ENCODE measurements around the gene DRAM2.

Gene DRAM2

DNA sequence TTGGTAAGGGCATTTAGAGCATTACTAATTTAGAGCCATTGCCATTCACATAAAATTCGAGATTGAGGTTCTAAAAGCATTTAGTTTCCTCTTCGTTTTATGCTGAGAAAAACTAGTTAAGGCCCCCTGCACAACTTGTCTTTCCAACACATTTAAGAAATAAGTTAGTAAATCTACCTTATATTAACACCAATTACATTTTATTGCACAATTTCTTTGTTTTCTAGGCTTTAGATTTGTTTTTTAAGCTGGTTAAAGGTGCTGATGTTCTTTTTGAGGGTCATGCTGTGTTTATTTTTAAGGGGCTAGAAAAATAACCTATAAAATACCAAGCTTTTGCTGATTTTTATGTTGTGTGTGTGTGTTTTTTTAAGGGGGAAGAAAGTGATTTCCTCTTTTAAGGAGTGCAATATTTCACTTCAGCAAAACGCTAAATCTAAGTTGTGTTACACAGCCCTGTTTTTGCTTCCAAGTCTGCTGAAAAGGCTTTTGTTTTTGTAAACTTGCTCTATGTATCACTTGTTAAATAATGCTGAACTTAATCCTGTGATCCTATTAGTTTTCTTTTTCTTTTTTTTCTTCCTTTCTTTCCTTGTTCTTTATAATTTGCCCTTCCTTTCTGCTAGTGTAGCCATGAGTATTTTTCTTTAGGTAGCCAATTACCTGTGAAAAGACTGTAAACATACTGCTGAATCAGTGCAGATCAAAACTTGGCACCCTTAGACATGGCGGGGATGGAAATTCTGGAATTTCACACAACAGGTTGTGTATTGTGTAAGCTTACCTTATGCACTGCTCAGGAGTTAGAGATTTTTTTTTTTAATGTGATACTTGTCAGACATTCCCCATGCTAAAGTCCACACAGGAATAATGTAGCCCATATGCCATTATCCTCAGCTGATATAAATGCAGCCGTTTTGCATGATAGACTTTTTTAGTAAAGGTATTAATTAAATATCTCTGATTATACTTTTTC, 1.6 kb upstream of the DRAM2 start:
- Histone ChIP-seq H3K36me3 (peaks cover 0 to 9% (median 0%) of the 10 kb centered on the region in 3 donors), H3K9me3 (no peaks in the 10 kb centered on the region), H3K27ac (no peak overlapping the region), H3K27me3 (no peaks in the 10 kb centered on the region), H3K4me3 (peak overlapping the region; percentile 92 to 94), H3K4me1 (peaks cover 0 to 27% (median 18%) of the 10 kb centered on the region in 4 donors)
- DNase-seq, result no peak
- TF ChIP-seq, protein P1, sequence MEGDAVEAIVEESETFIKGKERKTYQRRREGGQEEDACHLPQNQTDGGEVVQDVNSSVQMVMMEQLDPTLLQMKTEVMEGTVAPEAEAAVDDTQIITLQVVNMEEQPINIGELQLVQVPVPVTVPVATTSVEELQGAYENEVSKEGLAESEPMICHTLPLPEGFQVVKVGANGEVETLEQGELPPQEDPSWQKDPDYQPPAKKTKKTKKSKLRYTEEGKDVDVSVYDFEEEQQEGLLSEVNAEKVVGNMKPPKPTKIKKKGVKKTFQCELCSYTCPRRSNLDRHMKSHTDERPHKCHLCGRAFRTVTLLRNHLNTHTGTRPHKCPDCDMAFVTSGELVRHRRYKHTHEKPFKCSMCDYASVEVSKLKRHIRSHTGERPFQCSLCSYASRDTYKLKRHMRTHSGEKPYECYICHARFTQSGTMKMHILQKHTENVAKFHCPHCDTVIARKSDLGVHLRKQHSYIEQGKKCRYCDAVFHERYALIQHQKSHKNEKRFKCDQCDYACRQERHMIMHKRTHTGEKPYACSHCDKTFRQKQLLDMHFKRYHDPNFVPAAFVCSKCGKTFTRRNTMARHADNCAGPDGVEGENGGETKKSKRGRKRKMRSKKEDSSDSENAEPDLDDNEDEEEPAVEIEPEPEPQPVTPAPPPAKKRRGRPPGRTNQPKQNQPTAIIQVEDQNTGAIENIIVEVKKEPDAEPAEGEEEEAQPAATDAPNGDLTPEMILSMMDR (IDR thresholded peaks at IDR 0.05), result no peak
- intact Hi-C loops (cut with DNase I; ENCODE audit: low total_unique reads), result no loop called here

DNA sequence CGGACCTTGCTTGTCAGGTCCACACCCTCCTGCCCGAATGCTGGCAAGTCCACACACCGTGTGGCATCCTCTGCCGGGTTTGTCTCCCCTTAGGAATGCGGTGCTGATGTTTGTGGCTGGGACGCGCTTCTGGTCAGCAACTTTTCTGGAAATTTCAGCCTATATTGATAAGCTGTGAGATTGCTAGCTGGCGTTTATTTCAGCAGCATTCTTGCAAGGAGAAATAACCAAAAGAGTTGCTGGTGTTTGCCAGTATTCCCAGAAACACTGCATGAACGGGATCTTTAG, 731 bp upstream of the DRAM2 start:
- intact Hi-C loops (cut with DNase I; ENCODE audit: low total_unique reads), result no loop called here
- peaks cover 0 to 27% (median 18%) of the 10 kb centered on the region in 4 donors for H3K4me1 ChIP-seq
- TF ChIP-seq, protein P1 (IDR thresholded peaks at IDR 0.05), result no peak
- peaks cover 0 to 9% (median 0%) of the 10 kb centered on the region in 3 donors for H3K36me3 ChIP-seq
- no peaks in the 10 kb centered on the region for H3K27me3 ChIP-seq
- peak overlapping the region; percentile 92 to 94 for H3K4me3 ChIP-seq
- DNase-seq, result no peak
- peak overlapping the region; percentile 95 to 96 for H3K27ac ChIP-seq
- no peaks in the 10 kb centered on the region for H3K9me3 ChIP-seq

DNA sequence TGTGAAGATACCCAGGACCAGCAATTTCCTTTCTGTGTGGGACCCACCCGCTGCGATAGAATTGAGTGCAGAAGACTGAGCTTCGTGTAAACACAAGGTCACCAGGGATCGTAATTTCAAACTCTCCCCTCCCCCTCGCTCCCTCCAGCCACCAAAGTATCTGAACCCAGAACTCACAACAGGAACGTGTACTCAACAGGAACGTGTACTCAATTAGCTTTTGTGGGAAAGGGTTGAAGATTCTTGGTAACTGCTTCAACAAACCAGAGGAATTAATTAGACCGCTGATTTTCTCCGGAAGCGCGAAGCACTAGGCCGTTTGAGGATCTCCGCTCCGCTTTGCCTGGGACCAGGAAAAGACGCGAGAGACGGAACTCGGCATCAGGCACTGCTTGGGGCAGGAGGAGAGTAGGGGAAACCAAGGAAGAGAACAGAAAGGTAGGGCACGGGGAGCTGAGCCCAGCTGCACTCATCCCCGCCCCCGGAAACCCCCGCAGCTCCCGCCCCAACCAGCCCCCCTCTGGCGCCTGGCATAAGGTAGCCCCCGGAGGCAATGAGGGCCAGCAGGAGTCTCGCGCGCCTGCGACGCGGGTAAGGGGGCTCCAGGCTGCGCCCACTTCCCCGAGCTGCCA, 453 bp downstream of the DRAM2 start:
- H3K36me3 ChIP-seq, result peaks cover 0 to 10% (median 0%) of the 10 kb centered on the region in 3 donors
- DNase-seq, result peak in 1 of 2 donors; percentile 42
- intact Hi-C loops (cut with DNase I; ENCODE audit: low total_unique reads), result no loop called here
- TF ChIP-seq, protein P1 (IDR thresholded peaks at IDR 0.05), result no peak
- peaks cover 0 to 27% (median 18%) of the 10 kb centered on the region in 4 donors for H3K4me1 ChIP-seq
- H3K9me3 ChIP-seq, result no peaks in the 10 kb centered on the region
- H3K27ac ChIP-seq, result peak overlapping the region; percentile 95 to 96
- H3K4me3 ChIP-seq, result peak overlapping the region; percentile 92 to 94
- H3K27me3 ChIP-seq, result no peaks in the 10 kb centered on the region

DNA sequence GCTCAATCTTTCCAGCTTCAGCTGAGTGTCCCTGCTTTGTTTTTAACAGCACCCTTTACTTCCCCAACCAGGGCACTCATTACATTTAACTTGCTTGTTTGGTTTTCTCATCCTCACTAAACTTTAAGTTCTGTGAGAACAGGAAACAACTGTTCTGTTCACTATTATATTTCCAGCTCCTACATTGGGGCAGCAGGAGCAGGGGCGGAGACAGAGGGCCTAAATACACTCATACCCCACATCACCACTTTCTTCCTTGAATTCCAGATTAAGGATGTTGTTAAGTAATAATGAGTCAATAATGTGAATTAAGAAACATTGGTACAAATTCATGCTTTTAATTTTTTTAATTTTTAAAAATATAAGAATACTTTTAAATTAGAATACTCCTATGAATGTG, 6.0 kb downstream of the DRAM2 start:
- no peaks in the 10 kb centered on the region for H3K9me3 ChIP-seq
- DNase-seq, result no peak
- no peak overlapping the region for H3K27ac ChIP-seq
- intact Hi-C loops (cut with DNase I; ENCODE audit: low total_unique reads), result no loop called here
- H3K4me3 ChIP-seq, result no peak overlapping the region
- TF ChIP-seq, protein P1 (IDR thresholded peaks at IDR 0.05), result no peak
- peaks cover 0 to 7% (median 2%) of the 10 kb centered on the region in 4 donors for H3K4me1 ChIP-seq
- peaks cover 7 to 29% (median 12%) of the 10 kb centered on the region in 3 donors for H3K36me3 ChIP-seq
- H3K27me3 ChIP-seq, result no peaks in the 10 kb centered on the region

DNA sequence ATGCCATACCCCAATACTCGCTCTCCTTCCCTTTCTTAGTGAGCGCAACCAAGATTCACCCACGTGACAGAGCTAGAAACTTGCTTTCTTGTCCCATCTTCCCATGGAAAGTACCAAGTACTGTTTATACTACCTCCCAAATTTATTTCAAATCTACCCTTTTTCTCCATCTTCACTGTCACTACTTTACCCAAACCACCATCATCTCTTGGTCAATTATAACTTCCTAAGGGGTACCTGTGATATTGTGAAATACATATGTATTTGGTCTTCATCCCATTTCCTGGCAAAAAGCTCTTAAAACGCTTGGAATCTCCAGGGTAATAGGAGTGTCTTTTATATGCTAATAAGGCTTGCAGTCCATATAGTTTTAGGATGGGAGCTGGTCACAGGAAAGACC, 8.2 kb downstream of the DRAM2 start:
- Histone ChIP-seq H3K4me3 (no peak overlapping the region), H3K36me3 (peaks cover 14 to 48% (median 17%) of the 10 kb centered on the region in 3 donors), H3K27ac (no peak overlapping the region), H3K27me3 (no peaks in the 10 kb centered on the region), H3K9me3 (no peaks in the 10 kb centered on the region), H3K4me1 (no peaks in the 10 kb centered on the region)
- no peak for DNase-seq
- intact Hi-C loops (cut with DNase I; ENCODE audit: low total_unique reads), result no loop called here
- TF ChIP-seq, protein P1 (IDR thresholded peaks at IDR 0.05), result no peak
